GM21529 (cell line): Measurements from ENCODE around the gene TOP2A.

ENCODE experiments used
- ATAC-seq: cut with Tn5 transposase; IDR thresholded peaks from one replicate; pipeline ENCODE4 v1.9.1; 2021; ENCODE audit not compliant: unreplicated experiment

Gene TOP2A, protein sequence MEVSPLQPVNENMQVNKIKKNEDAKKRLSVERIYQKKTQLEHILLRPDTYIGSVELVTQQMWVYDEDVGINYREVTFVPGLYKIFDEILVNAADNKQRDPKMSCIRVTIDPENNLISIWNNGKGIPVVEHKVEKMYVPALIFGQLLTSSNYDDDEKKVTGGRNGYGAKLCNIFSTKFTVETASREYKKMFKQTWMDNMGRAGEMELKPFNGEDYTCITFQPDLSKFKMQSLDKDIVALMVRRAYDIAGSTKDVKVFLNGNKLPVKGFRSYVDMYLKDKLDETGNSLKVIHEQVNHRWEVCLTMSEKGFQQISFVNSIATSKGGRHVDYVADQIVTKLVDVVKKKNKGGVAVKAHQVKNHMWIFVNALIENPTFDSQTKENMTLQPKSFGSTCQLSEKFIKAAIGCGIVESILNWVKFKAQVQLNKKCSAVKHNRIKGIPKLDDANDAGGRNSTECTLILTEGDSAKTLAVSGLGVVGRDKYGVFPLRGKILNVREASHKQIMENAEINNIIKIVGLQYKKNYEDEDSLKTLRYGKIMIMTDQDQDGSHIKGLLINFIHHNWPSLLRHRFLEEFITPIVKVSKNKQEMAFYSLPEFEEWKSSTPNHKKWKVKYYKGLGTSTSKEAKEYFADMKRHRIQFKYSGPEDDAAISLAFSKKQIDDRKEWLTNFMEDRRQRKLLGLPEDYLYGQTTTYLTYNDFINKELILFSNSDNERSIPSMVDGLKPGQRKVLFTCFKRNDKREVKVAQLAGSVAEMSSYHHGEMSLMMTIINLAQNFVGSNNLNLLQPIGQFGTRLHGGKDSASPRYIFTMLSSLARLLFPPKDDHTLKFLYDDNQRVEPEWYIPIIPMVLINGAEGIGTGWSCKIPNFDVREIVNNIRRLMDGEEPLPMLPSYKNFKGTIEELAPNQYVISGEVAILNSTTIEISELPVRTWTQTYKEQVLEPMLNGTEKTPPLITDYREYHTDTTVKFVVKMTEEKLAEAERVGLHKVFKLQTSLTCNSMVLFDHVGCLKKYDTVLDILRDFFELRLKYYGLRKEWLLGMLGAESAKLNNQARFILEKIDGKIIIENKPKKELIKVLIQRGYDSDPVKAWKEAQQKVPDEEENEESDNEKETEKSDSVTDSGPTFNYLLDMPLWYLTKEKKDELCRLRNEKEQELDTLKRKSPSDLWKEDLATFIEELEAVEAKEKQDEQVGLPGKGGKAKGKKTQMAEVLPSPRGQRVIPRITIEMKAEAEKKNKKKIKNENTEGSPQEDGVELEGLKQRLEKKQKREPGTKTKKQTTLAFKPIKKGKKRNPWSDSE (N-terminal part only)

DNA sequence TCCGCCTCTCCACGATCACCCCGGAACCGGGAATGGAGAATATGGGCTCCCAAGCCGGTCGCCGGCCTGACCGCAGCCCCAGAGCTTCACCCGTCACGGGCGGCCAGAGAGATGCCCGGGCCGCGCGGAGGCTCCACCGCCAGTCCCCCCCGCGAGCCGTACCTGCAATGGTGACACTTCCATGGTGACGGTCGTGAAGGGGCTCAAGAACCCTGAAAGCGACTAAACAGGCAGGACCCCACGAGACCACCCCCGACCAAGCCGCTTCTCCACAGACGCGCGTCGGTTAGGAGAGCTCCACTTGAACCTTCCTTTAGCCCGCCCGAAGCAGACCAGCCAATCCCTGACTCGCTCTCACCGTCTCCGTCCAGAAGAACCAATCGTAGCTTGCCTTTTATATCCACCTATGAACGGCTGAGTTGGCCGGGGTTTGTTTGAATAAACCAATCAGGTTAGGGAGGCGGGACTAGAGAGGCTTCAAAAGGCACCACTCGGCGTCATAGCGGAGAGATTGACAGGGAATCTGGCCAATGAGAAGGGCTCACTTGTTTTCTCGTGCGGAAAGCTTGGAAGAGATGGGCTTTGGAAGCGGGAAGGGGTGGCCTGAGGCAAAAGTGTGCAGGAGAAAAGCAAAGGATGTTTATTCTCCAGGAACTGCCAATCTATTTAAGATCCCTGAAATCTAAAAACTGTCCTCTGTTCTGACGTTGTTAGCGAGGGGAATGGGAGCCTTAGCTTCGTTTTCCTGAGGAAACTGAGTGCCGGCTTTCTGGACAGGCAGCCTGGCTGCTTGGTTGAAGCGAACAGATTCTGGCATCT lies at the start of gene TOP2A:
Gene TOP2A (minus strand): TSS at position 288 of the 819 bp plus-strand sequence. CDS start 105 bp downstream, at position 183.
- ATAC-seq = peak; percentile 94

DNA sequence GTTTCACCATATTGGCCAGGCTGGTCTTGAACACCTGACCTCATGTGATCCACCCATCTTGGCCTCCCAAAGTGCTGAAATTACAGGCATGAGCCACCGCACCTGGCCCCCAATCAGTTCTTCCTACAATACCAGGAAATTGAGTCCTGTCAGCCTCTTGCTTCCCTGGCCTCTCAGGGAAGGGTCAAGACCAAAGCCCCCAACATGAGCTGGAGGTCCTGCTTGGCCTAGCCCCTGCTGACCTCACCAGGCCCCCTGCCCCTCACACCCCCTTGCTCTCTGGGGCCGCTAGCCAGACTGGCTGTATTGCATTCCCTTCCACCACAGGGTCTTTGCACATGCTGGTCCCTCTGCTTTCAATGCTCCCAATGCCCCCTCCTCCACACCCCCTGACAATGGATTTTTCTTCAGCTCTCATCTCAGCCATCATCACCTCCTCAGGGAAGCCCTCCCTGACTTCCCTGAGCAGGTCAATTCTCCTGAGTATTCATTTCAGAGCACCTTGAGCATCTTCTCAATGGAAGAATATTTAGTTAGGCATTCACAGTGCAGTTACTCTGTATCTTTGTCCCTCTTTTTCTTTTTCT lies 49.7 kb upstream of the TOP2A start:
- no peak for ATAC-seq

DNA sequence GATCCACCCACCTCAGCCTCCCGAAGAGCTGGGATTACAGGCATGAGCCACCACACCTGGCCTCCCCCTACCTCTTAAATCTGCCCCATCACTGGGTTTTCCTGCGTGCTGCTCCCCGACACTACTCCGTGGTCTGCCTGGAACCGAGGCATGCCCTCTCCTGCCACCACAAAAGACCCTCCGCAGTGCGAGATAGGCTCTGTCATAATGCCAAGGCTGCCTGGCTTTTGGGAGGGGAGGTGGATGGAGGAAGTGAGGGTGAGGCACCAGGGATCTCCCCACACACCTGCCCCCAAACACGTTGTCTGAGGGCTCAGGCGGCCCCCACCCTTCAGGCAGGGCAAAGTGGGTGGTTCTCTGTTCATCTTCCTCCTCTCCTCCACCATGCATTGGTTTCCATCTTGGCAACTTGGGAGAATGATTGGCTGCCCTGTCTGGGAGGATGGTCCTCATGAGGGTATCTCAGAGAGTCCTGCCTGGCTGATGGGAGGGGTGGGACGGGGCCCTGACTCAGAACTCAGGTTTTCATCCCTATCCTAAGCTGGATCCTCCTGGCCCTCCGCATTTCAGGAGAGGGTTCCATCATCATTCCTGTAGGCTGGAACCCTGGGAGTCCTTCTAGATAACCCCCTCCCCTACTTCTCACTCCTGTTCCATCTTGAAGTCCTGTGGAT lies 48.7 kb upstream of the TOP2A start:
- ATAC-seq = no peak

DNA sequence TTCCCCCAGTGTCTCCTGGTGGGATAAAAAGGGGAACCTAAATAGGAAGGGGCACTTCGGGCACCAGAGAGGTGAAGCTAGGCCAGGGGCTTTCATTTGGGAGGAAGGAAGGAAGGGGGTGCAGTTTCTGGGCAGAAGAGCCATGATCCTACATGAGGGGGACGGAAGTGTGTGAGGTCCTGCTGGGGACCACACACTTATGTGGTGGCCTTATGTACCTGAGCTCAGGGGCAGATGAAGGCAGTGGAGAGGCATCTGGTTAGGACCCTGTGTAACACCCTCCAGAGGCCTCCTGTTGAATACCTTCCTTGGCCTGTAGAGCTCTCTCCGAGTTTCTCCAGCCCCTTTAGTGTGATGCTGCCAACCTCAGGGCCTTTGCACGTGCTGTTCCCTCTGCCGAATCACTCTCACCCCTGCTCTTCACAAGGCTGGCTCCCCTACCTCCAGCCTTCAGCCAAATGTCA lies 46.7 kb upstream of the TOP2A start:
- ATAC-seq = no peak

DNA sequence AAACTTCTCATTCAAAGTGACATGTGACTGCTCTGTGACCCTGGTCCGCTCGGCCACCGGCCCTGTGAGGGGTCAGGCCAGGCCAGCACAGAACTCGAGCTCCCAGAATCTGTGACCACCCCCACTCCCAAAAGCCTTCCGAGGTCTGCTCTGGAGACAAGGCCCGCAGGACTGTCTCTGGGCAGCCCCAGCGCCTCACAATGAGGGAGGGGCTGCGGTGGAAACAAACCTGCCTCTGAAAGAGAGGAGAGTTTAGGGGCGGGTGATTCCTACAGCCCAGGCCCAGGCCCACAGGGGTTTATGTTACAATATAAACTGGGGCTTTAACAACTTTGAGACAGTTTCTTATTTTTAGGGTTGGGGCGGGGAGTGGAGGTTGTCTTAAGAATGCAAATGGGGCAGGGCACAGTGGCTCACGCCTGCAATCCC lies 45.4 kb upstream of the TOP2A start:
- ATAC-seq = no peak

DNA sequence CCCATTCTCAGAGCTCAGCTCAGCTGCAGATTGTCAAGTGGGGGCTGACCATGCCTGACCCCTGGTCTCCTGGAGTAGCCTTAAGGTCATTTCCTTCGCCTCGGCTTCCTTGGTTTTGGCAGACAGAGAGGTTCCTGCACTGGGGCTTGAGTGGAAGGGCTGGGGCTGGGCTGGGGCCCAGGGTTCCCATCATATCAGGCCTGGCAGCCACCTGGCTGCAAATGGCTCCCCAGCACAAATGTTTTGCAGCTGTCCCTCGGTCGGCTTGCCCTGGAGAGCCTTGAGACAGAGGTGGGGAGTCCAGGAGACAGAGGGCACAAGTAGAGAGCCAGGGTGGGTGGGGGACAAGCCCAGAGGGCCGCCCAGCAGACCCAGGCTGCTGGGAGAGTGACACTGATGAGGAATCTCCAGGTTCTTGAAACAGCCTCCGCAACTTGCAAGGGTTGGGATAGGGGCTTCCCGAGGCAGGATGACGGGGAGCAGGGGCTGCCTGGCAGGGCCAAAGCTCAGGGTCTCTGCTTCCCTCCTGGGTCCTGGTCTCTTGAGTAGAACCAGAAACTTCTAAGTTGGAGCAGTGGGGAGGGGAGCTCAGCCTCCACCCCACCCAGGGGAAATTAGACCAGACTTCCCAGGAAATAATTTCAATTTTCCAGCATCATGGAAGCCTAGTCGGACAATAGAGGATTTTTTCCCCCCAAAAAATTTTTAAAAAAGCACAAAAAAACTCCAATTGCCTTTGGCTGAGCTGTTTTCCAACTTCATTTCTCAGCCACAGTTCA lies 44.8 kb upstream of the TOP2A start:
- no peak for ATAC-seq

DNA sequence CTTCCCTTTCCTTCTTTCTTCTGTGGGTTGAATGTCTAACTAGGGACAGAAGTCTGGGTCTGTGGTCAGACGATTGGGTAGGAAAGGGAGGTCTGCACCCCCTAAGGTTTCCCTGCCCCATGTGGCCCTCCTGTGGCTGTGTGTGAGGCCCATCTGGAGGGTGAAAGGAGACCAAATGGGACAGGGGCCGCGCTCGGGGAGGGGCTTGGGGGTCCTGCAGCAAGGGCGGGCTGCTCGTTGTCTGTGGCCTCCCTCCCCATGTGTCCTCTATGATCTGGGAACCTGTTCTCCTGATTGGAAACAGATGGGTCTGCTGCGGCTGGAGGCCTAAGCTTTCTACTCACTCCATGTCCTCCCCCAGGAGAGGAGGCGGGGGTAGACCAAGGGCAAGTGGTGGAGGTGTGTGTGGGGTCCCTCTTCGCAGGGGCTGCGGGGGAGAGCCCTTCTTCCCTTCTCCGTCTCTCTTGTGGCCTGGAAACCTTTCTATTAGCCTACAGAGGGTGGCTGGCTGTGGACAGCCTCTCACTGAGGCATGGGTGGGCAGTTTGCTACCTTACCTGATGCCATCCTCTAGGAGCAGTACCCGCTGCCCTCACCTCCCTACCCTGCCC lies 44.1 kb upstream of the TOP2A start:
- no peak for ATAC-seq

DNA sequence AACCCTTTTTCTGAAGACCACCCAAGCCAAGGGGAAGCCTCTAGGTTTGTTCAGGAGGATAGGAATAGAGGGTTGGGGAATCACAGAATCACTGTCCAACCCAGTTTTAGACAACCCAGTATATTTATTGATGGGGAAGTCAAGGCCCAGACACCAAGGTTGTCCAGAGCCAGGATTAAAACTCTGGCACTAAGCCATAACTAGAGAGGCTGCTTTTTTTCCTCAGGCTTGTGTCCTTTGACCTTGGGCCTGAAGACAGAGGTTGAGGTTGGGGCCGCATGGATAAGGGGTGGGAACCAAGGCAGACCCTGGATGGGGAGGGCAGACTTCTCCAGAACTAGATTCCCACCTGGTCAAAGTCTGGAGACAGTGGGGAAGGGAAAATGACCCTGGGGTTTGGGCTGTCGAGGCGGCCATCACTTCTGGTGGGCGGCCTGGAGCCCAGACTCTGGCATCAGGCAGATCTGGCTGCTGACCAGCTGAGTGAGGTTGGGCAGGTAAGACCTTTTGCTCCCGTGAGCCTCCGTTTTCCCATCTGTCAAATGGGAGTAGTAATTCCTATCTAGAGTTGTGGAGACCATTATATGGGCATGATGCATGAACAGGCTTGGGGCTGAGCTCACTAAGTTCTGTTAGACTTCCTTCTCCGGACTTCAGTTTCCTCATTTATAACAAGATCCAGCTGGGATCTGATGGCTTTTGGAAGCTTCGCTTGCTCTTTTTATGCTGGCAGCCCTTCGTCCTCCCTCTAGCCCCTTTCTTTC lies 43.5 kb upstream of the TOP2A start:
- no peak for ATAC-seq

DNA sequence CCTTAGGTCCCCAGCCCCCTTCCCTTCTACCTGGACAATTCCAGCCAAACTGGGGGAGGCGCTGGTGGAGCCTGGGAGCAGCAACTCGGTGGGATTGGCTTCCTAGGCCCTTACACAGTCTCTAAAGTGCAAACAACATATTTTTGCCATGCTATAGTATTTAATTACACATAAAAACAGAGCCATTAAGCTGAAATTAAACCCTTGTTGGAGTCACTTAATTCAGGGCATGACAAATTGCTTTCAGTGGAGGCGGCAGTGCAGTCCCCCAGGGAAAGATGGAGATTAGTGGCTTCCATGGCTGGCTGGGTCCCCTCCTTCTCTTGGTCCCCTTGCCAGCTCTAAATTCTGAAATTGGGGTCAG lies 42.9 kb upstream of the TOP2A start:
- ATAC-seq = no peak

DNA sequence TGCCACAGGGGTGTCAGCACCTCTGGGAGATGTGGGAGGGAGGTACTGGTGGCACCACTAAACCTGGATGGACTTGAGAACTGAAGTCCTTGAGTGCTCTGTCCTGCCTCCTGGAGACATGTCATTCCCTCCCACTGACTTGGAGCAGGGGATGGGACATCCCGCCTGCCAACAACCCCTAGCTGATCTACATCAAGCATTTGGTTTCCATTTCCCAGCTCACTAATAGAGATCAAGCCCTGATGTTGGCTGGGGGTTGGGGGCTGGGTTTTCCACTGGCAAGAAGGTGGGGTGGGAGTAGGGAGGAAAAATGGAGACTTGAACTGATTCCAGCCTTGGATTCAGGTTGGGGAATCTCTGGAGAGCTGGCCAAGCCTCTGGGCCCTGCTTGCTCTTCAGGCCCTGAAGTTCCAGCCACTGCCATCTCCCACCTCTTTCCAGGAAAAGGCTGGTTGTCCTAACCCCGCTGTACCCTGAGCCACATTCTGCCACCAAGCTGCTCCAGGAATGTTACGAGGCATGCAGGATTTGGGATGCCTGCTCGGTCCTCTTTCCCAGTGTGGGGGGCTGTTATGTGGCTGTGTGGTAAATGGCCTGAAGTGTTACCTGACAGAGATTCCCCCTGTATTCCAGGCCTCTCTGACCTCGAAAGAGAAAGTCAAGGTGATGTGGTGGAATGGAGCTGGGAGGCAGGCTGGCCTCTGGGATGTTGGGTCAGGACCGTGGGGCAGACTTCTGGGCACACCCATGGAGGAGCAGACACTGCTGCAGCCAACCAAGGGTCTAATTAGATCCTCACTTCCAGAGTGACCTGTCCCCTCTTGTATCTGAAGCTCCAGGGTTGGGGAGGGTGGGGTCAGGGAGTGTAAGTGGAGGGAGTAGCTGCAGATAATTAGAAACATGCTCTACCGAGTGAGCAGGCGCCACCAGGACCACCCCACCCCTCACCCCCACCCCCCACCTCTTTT lies 42.2 kb upstream of the TOP2A start:
- ATAC-seq = no peak

DNA sequence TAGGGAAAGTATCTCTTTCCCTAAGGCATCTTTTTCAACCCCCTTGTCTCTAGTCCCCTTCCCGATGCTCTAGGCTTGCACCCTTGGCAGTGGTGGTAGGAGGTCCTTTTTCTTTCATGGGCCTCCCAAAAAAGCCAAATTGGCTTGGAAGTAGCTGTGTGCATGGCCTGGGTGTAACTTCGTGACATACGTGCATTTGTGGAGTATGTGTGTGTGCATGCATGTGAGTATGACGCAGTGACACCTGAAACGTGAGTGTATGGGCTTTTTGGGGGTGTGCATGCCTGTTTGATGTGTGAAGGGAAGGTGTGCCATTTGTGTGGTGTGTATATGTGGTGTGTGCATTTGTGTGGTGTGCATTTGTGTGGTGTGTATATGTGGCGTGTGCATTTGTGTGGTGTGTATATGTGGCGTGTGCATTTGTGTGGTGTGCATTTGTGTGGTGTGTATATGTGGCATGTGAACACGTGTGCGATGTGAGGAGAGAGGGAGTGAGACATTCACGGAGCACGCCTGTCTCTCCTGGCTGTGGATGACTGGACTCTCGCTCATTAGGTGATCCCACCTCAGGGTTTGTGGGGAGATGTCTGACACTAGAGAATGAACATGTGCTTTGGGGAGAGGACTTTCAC lies 41.3 kb upstream of the TOP2A start:
- ATAC-seq = no peak

DNA sequence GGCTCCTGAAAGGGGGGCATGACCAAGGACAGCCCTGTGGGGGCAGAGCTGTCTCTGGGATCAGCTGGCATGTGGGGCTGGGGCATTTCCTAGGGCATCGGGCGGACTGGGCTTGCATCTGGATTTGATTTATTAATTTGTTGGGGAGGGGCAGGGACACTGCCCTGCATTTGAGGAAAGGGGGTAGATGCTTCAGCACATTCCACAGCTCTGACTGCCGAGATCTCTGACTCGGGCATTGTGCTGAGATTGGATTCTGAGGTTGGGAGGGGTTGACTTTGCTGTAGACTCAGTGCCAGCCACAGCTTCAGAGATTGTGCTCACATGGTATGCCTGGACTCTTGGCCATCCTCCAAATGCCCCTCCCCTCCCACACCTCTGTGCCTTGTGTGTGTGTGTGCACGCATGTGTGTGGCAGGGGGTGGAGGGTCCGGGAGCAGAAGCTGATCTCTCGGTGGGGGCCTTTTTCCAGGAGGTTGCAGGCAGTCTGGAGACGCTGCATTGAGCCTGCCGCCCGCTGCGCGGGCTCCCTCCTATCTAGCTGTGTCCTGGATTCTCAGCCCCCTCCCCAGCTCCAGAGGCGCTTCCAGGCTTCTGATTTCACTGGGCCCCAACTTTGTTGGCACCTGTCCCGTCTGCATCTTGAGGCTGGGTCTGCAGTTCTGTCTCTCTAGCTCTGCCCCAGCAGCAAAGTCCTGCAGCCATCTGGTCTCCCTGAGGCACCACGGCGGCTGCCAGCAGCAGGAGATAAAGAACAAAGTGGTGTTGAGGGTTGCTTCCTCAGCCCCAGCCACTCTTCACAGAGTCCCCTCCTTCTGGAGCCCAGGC lies 40.5 kb upstream of the TOP2A start:
- no peak for ATAC-seq

DNA sequence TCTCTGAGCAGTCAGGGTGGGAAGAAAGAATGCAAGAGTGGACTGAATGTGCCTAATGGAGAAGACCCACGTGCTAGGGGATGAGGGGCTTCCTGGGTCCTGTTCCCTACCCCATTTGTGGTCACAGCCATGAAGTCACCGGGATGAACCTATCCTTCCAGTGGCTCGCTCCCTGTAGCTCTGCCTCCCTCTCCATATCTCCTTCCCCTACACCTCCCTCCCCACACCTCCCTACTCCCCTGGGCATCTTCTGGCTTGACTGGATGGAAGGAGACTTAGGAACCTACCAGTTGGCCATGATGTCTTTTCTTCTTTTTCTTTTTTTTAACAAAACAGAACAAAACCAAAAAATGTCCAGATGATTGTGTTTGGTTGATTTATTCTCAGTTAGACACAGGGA lies 39.7 kb upstream of the TOP2A start:
- ATAC-seq = no peak

DNA sequence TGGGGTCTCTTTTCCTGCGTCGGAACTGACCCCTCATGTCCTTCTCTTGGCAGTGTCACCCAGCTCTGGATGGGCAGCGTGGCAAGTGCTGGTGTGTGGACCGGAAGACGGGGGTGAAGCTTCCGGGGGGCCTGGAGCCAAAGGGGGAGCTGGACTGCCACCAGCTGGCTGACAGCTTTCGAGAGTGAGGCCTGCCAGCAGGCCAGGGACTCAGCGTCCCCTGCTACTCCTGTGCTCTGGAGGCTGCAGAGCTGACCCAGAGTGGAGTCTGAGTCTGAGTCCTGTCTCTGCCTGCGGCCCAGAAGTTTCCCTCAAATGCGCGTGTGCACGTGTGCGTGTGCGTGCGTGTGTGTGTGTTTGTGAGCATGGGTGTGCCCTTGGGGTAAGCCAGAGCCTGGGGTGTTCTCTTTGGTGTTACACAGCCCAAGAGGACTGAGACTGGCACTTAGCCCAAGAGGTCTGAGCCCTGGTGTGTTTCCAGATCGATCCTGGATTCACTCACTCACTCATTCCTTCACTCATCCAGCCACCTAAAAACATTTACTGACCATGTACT lies 38.8 kb upstream of the TOP2A start:
- ATAC-seq = no peak

DNA sequence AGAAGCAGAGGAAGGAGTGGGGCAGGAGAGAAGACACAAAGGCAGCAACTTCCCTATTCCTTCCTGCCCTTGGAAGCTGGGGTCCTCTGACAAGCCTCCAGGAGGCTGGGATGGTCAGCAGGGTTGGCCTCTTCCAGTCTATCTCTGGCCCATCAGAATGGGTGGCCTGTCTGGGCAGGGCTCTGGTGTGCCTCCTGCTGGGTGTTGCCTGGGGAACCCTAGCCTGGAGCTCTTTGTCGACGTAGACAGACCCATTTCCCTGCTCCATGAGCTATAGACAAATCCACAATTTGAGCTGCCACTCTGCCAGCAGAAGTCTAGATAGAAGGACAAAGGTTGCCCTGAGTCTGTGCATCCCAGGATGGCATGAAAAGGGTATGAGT lies 36.9 kb upstream of the TOP2A start:
- ATAC-seq = no peak
